ENCODE measurements around the gene ARL2BP. TPM values are rescaled to one million over a fixed set of nuclear protein-coding genes. Genes with fewer than 3 reads are reported as not detected.

The ARL2BP gene
- total and polyA plus RNA-seq, 7 experiments from 2014 or later, result 32.6 to 166 (median 56.9) TPM

- Mint-ChIP-seq H3K27me3 (no peaks in the 10 kb centered on the region), H3K4me3 (no peak overlapping the region), H3K27ac (peak overlapping the region in 1 of 9 donors; percentile 73), H3K9me3 (no peaks in the 10 kb centered on the region), H3K36me3 (peaks cover 20 to 63% (median 37%) of the 10 kb centered on the region in 5 donors), H3K4me1 (peaks cover 0 to 7% (median 0%) of the 10 kb centered on the region in 7 donors)
- Histone ChIP-seq H3K27ac (ENCODE audit: low read depth, low read length) (no peak overlapping the region), H3K4me1 (ENCODE audit: control insufficient read depth in 2 of 2, insufficient read depth in 2 of 2, low read length in 2 of 2) (no peaks in the 10 kb centered on the region), H3K27me3 (ENCODE audit: control insufficient read depth in 2 of 2, insufficient read depth in 2 of 2, low read length in 2 of 2) (no peaks in the 10 kb centered on the region), H3K9me3 (ENCODE audit: control insufficient read depth in 2 of 3, low read length in 3 of 3) (no peaks in the 10 kb centered on the region), H3K4me3 (ENCODE audit: low read length) (no peak overlapping the region), H3K36me3 (ENCODE audit: control insufficient read depth in 2 of 3, insufficient read depth in 3 of 3, low read length in 3 of 3) (peaks cover 30 to 69% (median 30%) of the 10 kb centered on the region in 3 experiments)
- intact Hi-C loops (cut with micrococcal nuclease), result no loop called here
- DNase-seq (no peak), ATAC-seq (no peak)
- POLR2A ChIA-PET, result no interaction called here
- CTCF ChIA-PET, result no interaction called here
Observed at GRCh38 chr16:57234707-57235092, 10.4 kb upstream of the ARL2BP start.

- no peak overlapping the region for H3K4me3 Mint-ChIP-seq
- peaks cover 0 to 7% (median 0%) of the 10 kb centered on the region in 7 donors for H3K4me1 Mint-ChIP-seq
Observed at GRCh38 chr16:57235128-57236021, 9.7 kb upstream of the ARL2BP start.

GRCh38 chr16:57236022-57236350 is 9.1 kb upstream of the ARL2BP start:
- peaks cover 20 to 54% (median 31%) of the 10 kb centered on the region in 5 donors for H3K36me3 Mint-ChIP-seq
- Histone ChIP-seq H3K4me3 (ENCODE audit: low read length) (no peak overlapping the region), H3K27ac (ENCODE audit: low read depth, low read length) (no peak overlapping the region), H3K27me3 (ENCODE audit: control insufficient read depth in 2 of 2, insufficient read depth in 2 of 2, low read length in 2 of 2) (no peaks in the 10 kb centered on the region), H3K36me3 (ENCODE audit: control insufficient read depth in 2 of 3, insufficient read depth in 3 of 3, low read length in 3 of 3) (peaks cover 23 to 59% (median 27%) of the 10 kb centered on the region in 3 experiments), H3K9me3 (ENCODE audit: control insufficient read depth in 2 of 3, low read length in 3 of 3) (no peaks in the 10 kb centered on the region), H3K4me1 (ENCODE audit: control insufficient read depth in 2 of 2, insufficient read depth in 2 of 2, low read length in 2 of 2) (no peaks in the 10 kb centered on the region)
- H3K4me1 Mint-ChIP-seq, result peaks cover 0 to 8% (median 0%) of the 10 kb centered on the region in 7 donors
- DNase-seq, result no peak
- intact Hi-C loops (cut with micrococcal nuclease), result no loop called here
- H3K27me3 Mint-ChIP-seq, result no peaks in the 10 kb centered on the region
- POLR2A ChIA-PET, result no interaction called here
- peak overlapping the region in 5 of 9 donors; percentile 17 to 65 (median 36) for H3K27ac Mint-ChIP-seq
- H3K4me3 Mint-ChIP-seq, result no peak overlapping the region
- H3K9me3 Mint-ChIP-seq, result no peaks in the 10 kb centered on the region
- CTCF ChIA-PET, result interaction anchor here (0.6 to 0.8 kb wide), 4 partner anchors 12 to 184 kb away, joined by 3 to 4 read pairs (median 3); no protein-coding TSS in a partner anchor
- ATAC-seq, result no peak

More at GRCh38 chr16:57235128-57236021, 9.7 kb upstream of the ARL2BP start:
- no peak for DNase-seq
- Mint-ChIP-seq H3K9me3 (no peaks in the 10 kb centered on the region), H3K27me3 (no peaks in the 10 kb centered on the region), H3K27ac (peak overlapping the region in 5 of 9 donors; percentile 17 to 66 (median 36)), H3K36me3 (peaks cover 20 to 60% (median 35%) of the 10 kb centered on the region in 5 donors)
- POLR2A ChIA-PET, result no interaction called here
- CTCF ChIA-PET, result interaction anchor here (0.6 to 0.8 kb wide), 3 partner anchors 11 to 180 kb away, joined by 3 to 4 read pairs (median 3); no protein-coding TSS in a partner anchor
- H3K4me3 ChIP-seq (ENCODE audit: low read length), result no peak overlapping the region
- no peaks in the 10 kb centered on the region for H3K9me3 ChIP-seq (ENCODE audit: control insufficient read depth in 2 of 3, low read length in 3 of 3)
- intact Hi-C loops (cut with micrococcal nuclease), result no loop called here
- H3K4me1 ChIP-seq (ENCODE audit: control insufficient read depth in 2 of 2, insufficient read depth in 2 of 2, low read length in 2 of 2), result no peaks in the 10 kb centered on the region
- peak; percentile 52 for ATAC-seq
- peaks cover 29 to 65% (median 30%) of the 10 kb centered on the region in 3 experiments for H3K36me3 ChIP-seq (ENCODE audit: control insufficient read depth in 2 of 3, insufficient read depth in 3 of 3, low read length in 3 of 3)
- no peaks in the 10 kb centered on the region for H3K27me3 ChIP-seq (ENCODE audit: control insufficient read depth in 2 of 2, insufficient read depth in 2 of 2, low read length in 2 of 2)
- no peak overlapping the region for H3K27ac ChIP-seq (ENCODE audit: low read depth, low read length)

- ATAC-seq (no peak), DNase-seq (no peak)
- peaks cover 8 to 33% (median 10%) of the 10 kb centered on the region in 3 experiments for H3K36me3 ChIP-seq (ENCODE audit: control insufficient read depth in 2 of 3, insufficient read depth in 3 of 3, low read length in 3 of 3)
- intact Hi-C loops (cut with micrococcal nuclease), result no loop called here
- H3K4me1 ChIP-seq (ENCODE audit: control insufficient read depth in 2 of 2, insufficient read depth in 2 of 2, low read length in 2 of 2), result no peaks in the 10 kb centered on the region
- H3K27me3 ChIP-seq (ENCODE audit: control insufficient read depth in 2 of 2, insufficient read depth in 2 of 2, low read length in 2 of 2), result no peaks in the 10 kb centered on the region
- no peaks in the 10 kb centered on the region for H3K9me3 Mint-ChIP-seq
- H3K27ac ChIP-seq (ENCODE audit: low read depth, low read length), result no peak overlapping the region
- H3K4me3 ChIP-seq (ENCODE audit: low read length), result no peak overlapping the region
- no peaks in the 10 kb centered on the region for H3K27me3 Mint-ChIP-seq
- POLR2A ChIA-PET, result no interaction called here
- peaks cover 14 to 38% (median 20%) of the 10 kb centered on the region in 5 donors for H3K36me3 Mint-ChIP-seq
- H3K9me3 ChIP-seq (ENCODE audit: control insufficient read depth in 2 of 3, low read length in 3 of 3), result no peaks in the 10 kb centered on the region
- H3K27ac Mint-ChIP-seq, result no peak overlapping the region
- CTCF ChIA-PET, result no interaction called here
- H3K4me1 Mint-ChIP-seq, result peaks cover 0 to 10% (median 0%) of the 10 kb centered on the region in 7 donors
- H3K4me3 Mint-ChIP-seq, result no peak overlapping the region
Observed at GRCh38 chr16:57238682-57239081, 6.4 kb upstream of the ARL2BP start.

- Mint-ChIP-seq H3K36me3 (peaks cover 10 to 34% (median 16%) of the 10 kb centered on the region in 5 donors), H3K4me1 (peaks cover under 1 to 13% (median 2%) of the 10 kb centered on the region in 7 donors), H3K27me3 (no peaks in the 10 kb centered on the region), H3K27ac (no peak overlapping the region), H3K9me3 (no peaks in the 10 kb centered on the region), H3K4me3 (no peak overlapping the region)
- Histone ChIP-seq H3K4me1 (ENCODE audit: control insufficient read depth in 2 of 2, insufficient read depth in 2 of 2, low read length in 2 of 2) (peaks cover 1 to 2% of the 10 kb centered on the region in 2 donors), H3K27ac (ENCODE audit: low read depth, low read length) (no peak overlapping the region), H3K9me3 (ENCODE audit: control insufficient read depth in 2 of 3, low read length in 3 of 3) (no peaks in the 10 kb centered on the region), H3K36me3 (ENCODE audit: control insufficient read depth in 2 of 3, insufficient read depth in 3 of 3, low read length in 3 of 3) (peaks cover 5 to 29% (median 8%) of the 10 kb centered on the region in 3 experiments), H3K4me3 (ENCODE audit: low read length) (no peak overlapping the region), H3K27me3 (ENCODE audit: control insufficient read depth in 2 of 2, insufficient read depth in 2 of 2, low read length in 2 of 2) (no peaks in the 10 kb centered on the region)
- CTCF ChIA-PET, result no interaction called here
- intact Hi-C loops (cut with micrococcal nuclease), result no loop called here
- DNase-seq, result no peak
- ATAC-seq, result no peak
- POLR2A ChIA-PET, result no interaction called here
Observed at GRCh38 chr16:57239107-57239506, 6.0 kb upstream of the ARL2BP start.

- no peaks in the 10 kb centered on the region for H3K27me3 Mint-ChIP-seq
- intact Hi-C loops (cut with micrococcal nuclease), result loop anchor here in 1 of 2 donors (10.0 kb wide), 1 partner anchor 146 kb away; the partner anchor contains the start of gene CPNE2
- peak overlapping the region in 6 of 9 donors; percentile 3 to 60 (median 41) for H3K27ac Mint-ChIP-seq
- ATAC-seq (no peak), DNase-seq (no peak)
- H3K36me3 ChIP-seq (ENCODE audit: control insufficient read depth in 2 of 3, insufficient read depth in 3 of 3, low read length in 3 of 3), result peaks cover 0 to 13% (median 0%) of the 10 kb centered on the region in 3 experiments
- H3K9me3 ChIP-seq (ENCODE audit: control insufficient read depth in 2 of 3, low read length in 3 of 3), result no peaks in the 10 kb centered on the region
- H3K4me1 ChIP-seq (ENCODE audit: control insufficient read depth in 2 of 2, insufficient read depth in 2 of 2, low read length in 2 of 2), result peaks cover 5 to 6% of the 10 kb centered on the region in 2 donors
- H3K4me3 ChIP-seq (ENCODE audit: low read length), result no peak overlapping the region
- H3K9me3 Mint-ChIP-seq, result no peaks in the 10 kb centered on the region
- ChIA-PET POLR2A (no interaction called here), CTCF (interaction anchor here (0.5 to 2.3 kb wide), 2 partner anchors 62 to 176 kb away, joined by 3 to 12 read pairs; no protein-coding TSS in a partner anchor)
- peak overlapping the region in 1 of 10 donors; percentile 1 for H3K4me3 Mint-ChIP-seq
- no peak overlapping the region for H3K27ac ChIP-seq (ENCODE audit: low read depth, low read length)
- H3K4me1 Mint-ChIP-seq, result peaks cover 9 to 21% (median 13%) of the 10 kb centered on the region in 7 donors
- no peaks in the 10 kb centered on the region for H3K27me3 ChIP-seq (ENCODE audit: control insufficient read depth in 2 of 2, insufficient read depth in 2 of 2, low read length in 2 of 2)
- peaks cover 4 to 21% (median 7%) of the 10 kb centered on the region in 5 donors for H3K36me3 Mint-ChIP-seq
Observed at GRCh38 chr16:57240851-57241250, 4.2 kb upstream of the ARL2BP start.
